Trophoblast cell (in vitro differentiated cells and primary cell): Measurements from ENCODE around the gene RAD9A. TPM values are rescaled to one million over a fixed set of nuclear protein-coding genes. Genes with fewer than 3 reads are reported as not detected.
A peak's percentile ranks its signal among the peaks of the same experiment; 100 is the strongest.

Experiments used
- DNase-seq, 2 donors: peaks; one replicate each; pipeline ENCODE4 v3.0.0-alpha.2; 2016
- H2AFZ ChIP-seq: 2 replicates; pipeline ENCODE4 v1.6.1; 2013; ENCODE audit warnings: low read length, moderate library complexity, mild to moderate bottlenecking; ENCODE audit not compliant: insufficient read depth, poor library complexity
- H2AK5ac ChIP-seq: 2 replicates; pipeline ENCODE4 v1.6.1; 2013; ENCODE audit warnings: mild to moderate bottlenecking, low read length
- H2BK120ac ChIP-seq: 2 replicates; pipeline ENCODE4 v1.6.1; 2013; ENCODE audit warnings: low read length, mild to moderate bottlenecking, moderate library complexity; ENCODE audit not compliant: insufficient read depth, poor library complexity
- H2BK12ac ChIP-seq: 2 replicates; pipeline ENCODE4 v1.6.1; 2013; ENCODE audit warnings: mild to moderate bottlenecking, low read length, moderate library complexity
- H2BK5ac ChIP-seq: 2 replicates; pipeline ENCODE4 v1.6.1; 2013; ENCODE audit warnings: low read length, low read depth, moderate library complexity, mild to moderate bottlenecking; ENCODE audit not compliant: poor library complexity
- H3K14ac ChIP-seq: 2 replicates; pipeline ENCODE4 v1.6.1; 2013; ENCODE audit warnings: mild to moderate bottlenecking, low read length
- H3K18ac ChIP-seq: 2 replicates; pipeline ENCODE4 v1.6.1; 2013; ENCODE audit warnings: mild to moderate bottlenecking, low read length
- H3K23ac ChIP-seq: 2 replicates; pipeline ENCODE4 v1.6.1; 2013; ENCODE audit warnings: low read length
- H3K27ac ChIP-seq: 2 replicates; pipeline ENCODE4 v1.5.1; 2013; ENCODE audit warnings: low read depth, mild to moderate bottlenecking, inconsistent platforms, low read length, moderate library complexity
- H3K27me3 ChIP-seq: 2 replicates; pipeline ENCODE4 v1.6.1; 2013; ENCODE audit warnings: inconsistent platforms, mild to moderate bottlenecking, low read length, moderate library complexity; ENCODE audit not compliant: insufficient read depth
- H3K36me3 ChIP-seq, 2 experiments: 1 replicate in 1 of 2; 2 replicates in 1 of 2; pipeline ENCODE4 v1.6.1; 2013; ENCODE audit warnings: low read length in 2 of 2, mild to moderate bottlenecking in 2 of 2, moderate library complexity in 1 of 2; ENCODE audit not compliant: insufficient read depth in 2 of 2, control insufficient read depth in 1 of 2
- H3K4ac ChIP-seq: 2 replicates; pipeline ENCODE4 v1.6.1; 2013; ENCODE audit warnings: low read depth, mild to moderate bottlenecking, low read length, moderate library complexity
- H3K4me1 ChIP-seq, 2 experiments: 1 replicate in 1 of 2; 2 replicates in 1 of 2; pipeline ENCODE4 v1.6.1; 2013; ENCODE audit warnings: low read length in 2 of 2, mild to moderate bottlenecking in 2 of 2, moderate library complexity in 1 of 2; ENCODE audit not compliant: insufficient read depth in 2 of 2, control insufficient read depth in 1 of 2
- H3K4me2 ChIP-seq: 2 replicates; pipeline ENCODE4 v1.6.1; 2013; ENCODE audit warnings: inconsistent platforms, mild to moderate bottlenecking, low read length, moderate library complexity
- H3K4me3 ChIP-seq: 2 replicates; pipeline ENCODE4 v1.5.1; 2013; ENCODE audit warnings: mild to moderate bottlenecking, low read depth, low read length, inconsistent platforms
- H3K79me1 ChIP-seq: one replicate; pipeline ENCODE4 v1.6.1; 2013; ENCODE audit warnings: low read length
- H3K79me2 ChIP-seq: 2 replicates; pipeline ENCODE4 v1.6.1; 2013; ENCODE audit warnings: low read length, mild to moderate bottlenecking; ENCODE audit not compliant: control insufficient read depth, insufficient read depth, poor library complexity
- H3K9ac ChIP-seq: 2 replicates; pipeline ENCODE4 v1.6.1; 2013; ENCODE audit warnings: mild to moderate bottlenecking, low read length
- H3K9me3 ChIP-seq: 2 replicates; pipeline ENCODE4 v1.6.1; 2013; ENCODE audit warnings: low read depth, mild to moderate bottlenecking, control low read depth, inconsistent platforms, low read length; ENCODE audit not compliant: insufficient read depth
- H4K12ac ChIP-seq: 2 replicates; pipeline ENCODE4 v1.6.1; 2013; ENCODE audit warnings: low read depth, mild to moderate bottlenecking, low read length, moderate library complexity
- H4K8ac ChIP-seq: 2 replicates; pipeline ENCODE4 v1.6.1; 2013; ENCODE audit warnings: low read depth, mild to moderate bottlenecking, low read length, moderate library complexity
- H4K91ac ChIP-seq: one replicate; pipeline ENCODE4 v1.6.1; 2013; ENCODE audit warnings: low read depth, mild to moderate bottlenecking, low read length, moderate library complexity
- WGBS: extraction: QIAGEN DNeasy Blood & Tissue Kit; methylation state at CpG from one replicate; pipeline ENCODE4 v1.1.7; 2013; ENCODE audit warnings: missing lambda C conversion rate; ENCODE audit not compliant: insufficient read length, insufficient coverage; ENCODE audit errors: extremely low coverage; 5-methylcytosine and 5-hydroxymethylcytosine counted together
- polyA plus RNA-seq: library from polyadenylated mRNA; stranded (reverse); fragments of 200-250 nt; gene quantifications from 2 replicates; pipeline ENCODE4 v1.2.3, GENCODE V29; 2013

Gene RAD9A
- 13.2 and 14.2 TPM in 2 replicates for polyA plus RNA-seq

DNA sequence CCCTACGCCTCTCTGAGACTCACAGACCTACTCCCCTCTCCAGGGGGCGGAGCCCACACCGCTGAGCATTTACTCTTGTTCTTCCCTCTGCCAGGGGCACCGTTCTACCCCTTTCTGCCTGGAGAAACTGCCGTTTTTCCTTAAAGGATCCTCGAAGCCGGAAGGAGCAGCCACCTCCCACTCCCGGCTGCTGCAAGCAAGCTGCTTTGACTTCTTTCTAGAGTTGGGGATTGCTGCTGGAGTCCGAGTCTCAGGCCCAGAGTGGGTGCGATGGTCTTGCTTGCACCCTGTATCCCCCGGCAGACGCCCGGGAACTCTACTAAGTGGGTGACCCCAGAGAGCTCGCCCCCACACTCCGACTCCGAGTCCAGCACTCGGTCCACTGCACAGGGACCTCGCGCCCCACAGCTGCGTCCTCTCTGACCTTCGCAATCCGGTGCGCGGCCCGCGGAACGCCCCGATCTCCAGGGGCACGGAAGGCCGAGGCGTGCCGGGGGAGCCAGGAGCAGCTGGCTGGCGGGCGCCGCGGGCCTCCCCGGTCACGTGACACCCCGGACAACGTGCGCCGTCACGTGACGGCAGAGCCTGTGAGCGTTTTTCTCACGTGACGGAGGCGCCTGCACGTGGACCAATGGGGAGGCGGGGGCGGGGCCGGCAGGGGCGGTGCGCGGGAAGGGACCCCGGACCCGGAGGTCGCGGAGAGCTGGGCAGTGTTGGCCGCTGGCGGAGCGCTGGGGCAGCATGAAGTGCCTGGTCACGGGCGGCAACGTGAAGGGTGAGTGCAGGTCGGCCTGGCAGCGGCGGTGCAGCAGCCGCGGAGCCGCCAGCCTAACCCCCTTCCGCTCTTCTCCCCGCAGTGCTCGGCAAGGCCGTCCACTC lies at the start of gene RAD9A:
RAD9A (plus strand) TSS at position 683 of the 879 bp plus-strand sequence; CDS start at position 742, 59 bp downstream.
- no peak within 1 kb of the TSS for H3K23ac ChIP-seq
- H4K8ac ChIP-seq, result peak within 1 kb of the TSS; percentile 84
- H2AK5ac ChIP-seq, result peak within 1 kb of the TSS; percentile 3
- peak within 1 kb of the TSS; percentile 71 for H4K12ac ChIP-seq
- H2BK5ac ChIP-seq, result peak within 1 kb of the TSS; percentile 59
- peaks cover 7% of the 10 kb centered on the region for H3K79me1 ChIP-seq
- H3K4me1 ChIP-seq, result peaks cover 9 to 10% of the 10 kb centered on the region in 2 experiments
- H3K36me3 ChIP-seq, result peaks cover 18 to 22% of the 10 kb centered on the region in 2 experiments
- peak within 1 kb of the TSS; percentile 30 for H3K4ac ChIP-seq
- H2BK120ac ChIP-seq, result peak within 1 kb of the TSS; percentile 62
- H3K9me3 ChIP-seq, result no peaks in the 10 kb centered on the region
- peak within 1 kb of the TSS; percentile 71 for H2AFZ ChIP-seq
- H3K14ac ChIP-seq, result peak within 1 kb of the TSS; percentile 70
- peak within 1 kb of the TSS; percentile 92 for H3K4me2 ChIP-seq
- H3K79me2 ChIP-seq, result peaks cover 6% of the 10 kb centered on the region
- H3K27me3 ChIP-seq, result no peaks in the 10 kb centered on the region
- peak; percentile 92 to 96 for DNase-seq
- no peak within 1 kb of the TSS for H2BK12ac ChIP-seq
- H3K9ac ChIP-seq, result peak within 1 kb of the TSS; percentile 84
- peak within 1 kb of the TSS; percentile 54 for H3K18ac ChIP-seq
- no CpG with 5 or more reads among the region's 75 CpGs for WGBS
- H3K27ac ChIP-seq, result peak within 1 kb of the TSS; percentile 18
- peak within 1 kb of the TSS; percentile 86 for H4K91ac ChIP-seq
- peak within 1 kb of the TSS; percentile 89 for H3K4me3 ChIP-seq

DNA sequence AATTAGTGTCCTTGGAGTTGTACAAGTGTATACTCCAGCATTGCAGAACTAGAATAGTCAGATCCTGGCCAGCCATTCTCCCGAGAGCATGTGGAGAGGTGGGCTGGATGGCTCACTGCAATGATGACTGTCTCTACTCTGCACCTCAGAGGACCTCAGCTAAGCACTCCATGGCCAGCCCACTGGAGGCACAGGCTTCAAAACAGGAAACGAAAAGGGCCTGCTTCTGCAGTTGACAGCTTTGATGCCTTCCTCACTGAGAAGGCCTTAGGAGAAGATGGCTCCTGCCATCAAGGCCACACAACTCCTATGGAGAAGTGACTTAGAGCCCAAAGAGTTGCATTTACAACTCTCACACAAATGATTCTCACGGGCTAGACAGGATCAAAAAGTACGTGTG lies 47.5 kb upstream of the RAD9A start:
- Histone ChIP-seq H3K4me3 (no peak overlapping the region), H3K79me1 (no peaks in the 10 kb centered on the region), H3K27me3 (no peaks in the 10 kb centered on the region), H4K8ac (no peak overlapping the region), H3K27ac (no peak overlapping the region), H3K9me3 (no peaks in the 10 kb centered on the region), H3K18ac (no peak overlapping the region), H4K91ac (no peak overlapping the region), H2AK5ac (no peak overlapping the region), H3K14ac (no peak overlapping the region), H3K4ac (no peak overlapping the region), H3K36me3 (no peaks in the 10 kb centered on the region), H2BK12ac (no peak overlapping the region), H3K9ac (no peak overlapping the region), H4K12ac (no peak overlapping the region), H2BK5ac (no peak overlapping the region), H3K4me2 (no peak overlapping the region), H3K23ac (no peak overlapping the region), H2BK120ac (no peak overlapping the region), H3K79me2 (no peaks in the 10 kb centered on the region), H3K4me1 (no peaks in the 10 kb centered on the region), H2AFZ (no peak overlapping the region)
- no CpG with 5 or more reads among the region's 4 CpGs for WGBS
- no peak for DNase-seq

- no peak overlapping the region for H2BK120ac ChIP-seq
- no peak overlapping the region for H2BK5ac ChIP-seq
- H3K4me1 ChIP-seq, result no peaks in the 10 kb centered on the region
- no peaks in the 10 kb centered on the region for H3K79me2 ChIP-seq
- no peak overlapping the region for H2AFZ ChIP-seq
- H3K14ac ChIP-seq, result no peak overlapping the region
- H4K91ac ChIP-seq, result no peak overlapping the region
- no peak overlapping the region for H3K23ac ChIP-seq
- no peak overlapping the region for H3K27ac ChIP-seq
- no peak overlapping the region for H2AK5ac ChIP-seq
- H3K79me1 ChIP-seq, result no peaks in the 10 kb centered on the region
- H3K27me3 ChIP-seq, result no peaks in the 10 kb centered on the region
- no peaks in the 10 kb centered on the region for H3K9me3 ChIP-seq
- H3K4me3 ChIP-seq, result no peak overlapping the region
- H3K9ac ChIP-seq, result no peak overlapping the region
- H2BK12ac ChIP-seq, result no peak overlapping the region
- no peak overlapping the region for H4K12ac ChIP-seq
- no peak overlapping the region for H3K18ac ChIP-seq
- no peak overlapping the region for H3K4ac ChIP-seq
- no peak overlapping the region for H3K4me2 ChIP-seq
- no peak overlapping the region for H4K8ac ChIP-seq
- H3K36me3 ChIP-seq, result no peaks in the 10 kb centered on the region
- DNase-seq, result no peak
- WGBS, result no CpG with 5 or more reads among the region's 8 CpGs
These were observed 46.4 kb upstream of the RAD9A start for GRCh38 chr11:67345247-67345919.

- H3K4me3 ChIP-seq, result no peak overlapping the region
- no peak overlapping the region for H2BK12ac ChIP-seq
- H3K79me1 ChIP-seq, result no peaks in the 10 kb centered on the region
- H3K9me3 ChIP-seq, result no peaks in the 10 kb centered on the region
- H4K12ac ChIP-seq, result no peak overlapping the region
- DNase-seq, result peak in 1 of 2 donors; percentile 38
- H4K8ac ChIP-seq, result no peak overlapping the region
- H2BK120ac ChIP-seq, result no peak overlapping the region
- no peak overlapping the region for H3K14ac ChIP-seq
- H3K27me3 ChIP-seq, result no peaks in the 10 kb centered on the region
- H2BK5ac ChIP-seq, result no peak overlapping the region
- H3K36me3 ChIP-seq, result no peaks in the 10 kb centered on the region
- H2AK5ac ChIP-seq, result no peak overlapping the region
- H3K18ac ChIP-seq, result no peak overlapping the region
- H3K9ac ChIP-seq, result no peak overlapping the region
- H4K91ac ChIP-seq, result no peak overlapping the region
- H3K4me1 ChIP-seq, result no peaks in the 10 kb centered on the region
- no peak overlapping the region for H3K4ac ChIP-seq
- WGBS, result no CpG with 5 or more reads among the region's 7 CpGs
- H2AFZ ChIP-seq, result no peak overlapping the region
- no peak overlapping the region for H3K4me2 ChIP-seq
- no peak overlapping the region for H3K27ac ChIP-seq
- no peak overlapping the region for H3K23ac ChIP-seq
- no peaks in the 10 kb centered on the region for H3K79me2 ChIP-seq
These were observed 45.6 kb upstream of the RAD9A start for GRCh38 chr11:67345920-67346819.
